Ovary (tissue), 9 donors: ENCODE measurements around the gene TMPO. TPM values are rescaled to one million over a fixed set of nuclear protein-coding genes. Genes with fewer than 3 reads are reported as not detected.

Source experiments
- DNase-seq, 5 donors: peaks; one replicate each; pipeline ENCODE4 v3.0.0-alpha.2; 2019 to 2020
- H3K27ac ChIP-seq, 2 donors: fragments of 200-600 bp; one replicate each; pipeline versions ENCODE4 v1.5.1 to v1.8.0; 2019 to 2022
- H3K27me3 ChIP-seq: fragments of 200-600 bp; one replicate; pipeline ENCODE4 v1.8.0; 2022
- H3K36me3 ChIP-seq: fragments of 200-600 bp; sonication (generic); one replicate; pipeline ENCODE4 v1.5.1; 2019
- H3K4me1 ChIP-seq: one replicate; pipeline ENCODE4 v1.8.1; 2013; ENCODE audit warnings: mild to moderate bottlenecking, moderate library complexity; ENCODE audit not compliant: insufficient read depth
- H3K4me3 ChIP-seq: fragments of 200-600 bp; sonication (generic); one replicate; pipeline ENCODE4 v1.5.1; 2017
- H3K9me3 ChIP-seq, 2 donors: fragments of 200-600 bp in 1 of 2; sonication (generic) in 1 of 2; one replicate each; pipeline versions ENCODE4 v1.5.1 to v1.8.1; 2013 to 2019; ENCODE audit warnings: mild to moderate bottlenecking in 1 of 2, moderate library complexity in 1 of 2
- EP300 ChIP-seq: sonication (generic); formaldehyde crosslinking; IDR thresholded peaks from one replicate; pipeline ENCODE4 v1.6.1; 2017; ENCODE audit warnings: antibody characterized with exemption
- POLR2A ChIP-seq: fragments of 450-650 bp; IDR thresholded peaks from one replicate; pipeline ENCODE4 v1.6.1; 2017; ENCODE audit warnings: antibody characterized with exemption, mild to moderate bottlenecking, moderate library complexity
- WGBS, 3 donors: extraction: QIAGEN DNeasy Blood & Tissue Kit in 1 of 3; methylation state at CpG; one replicate each; pipeline versions ENCODE4 v1.1.5 to v1.1.7; 2013 to 2017; 5-methylcytosine and 5-hydroxymethylcytosine counted together
- intact Hi-C, 4 donors: fragments of 100-400 bp; cut with DNase I; formaldehyde crosslinking; loops; one replicate each; pipeline versions ENCODE4 v1.11.0 to v1.15.1; 2022 to 2023
- polyA plus RNA-seq, 2 donors: library from polyadenylated mRNA; stranded (reverse); fragments of 200-250 nt in 1 of 2; fragments of 350-450 nt in 1 of 2; fragmentation: Illumina TruSeq in 1 of 2; extraction: RNeasy Lipid Tissue Mini Kit (QIAGEN cat#74804) in 1 of 2; gene quantifications; one replicate each; pipeline ENCODE4 v1.2.3, GENCODE V29; 2013 to 2014
- total RNA-seq, 7 donors: library from RNA; depleted of rRNA in 2 of 7; stranded (reverse); fragments of >200 nt in 2 of 7; fragmentation: NEBNext Ultra II Directional in 3 of 7; extraction: Animal tissue kit (Norgen Biotek cat#: 25700) in 3 of 7; gene quantifications; one replicate each; pipeline versions ENCODE4 v1.1.0 to v1.2.4, GENCODE V29; 2016 to 2023
- TF ChIP-seq, protein P1 (sequence below), 3 donors: fragments of 450-650 bp in 2 of 3; fragments of 200-600 bp in 1 of 3; IDR thresholded peaks; one replicate each; pipeline versions ENCODE4 v1.5.1 to v1.8.0; 2016 to 2022; ENCODE audit warnings: antibody characterized with exemption in 3 of 3, mild to moderate bottlenecking in 1 of 3
- donor health status: DM: no; HTN: no; CAD: no; lungs with moderate emphysema.
- donor health status: DM: no; HTN: no; CAD: no.
- donor health status: Bipolar disorder and iron deficiency.
- donor health status: DM: yes; HTN: yes; CAD: no.
- donor health status: DM: no; HTN: no; CAD: no.
- donor health status: DM: yes; HTN: yes; CAD: no.

Gene TMPO
- total and polyA plus RNA-seq, 9 donors, result 48.4 to 144 (median 116) TPM

DNA sequence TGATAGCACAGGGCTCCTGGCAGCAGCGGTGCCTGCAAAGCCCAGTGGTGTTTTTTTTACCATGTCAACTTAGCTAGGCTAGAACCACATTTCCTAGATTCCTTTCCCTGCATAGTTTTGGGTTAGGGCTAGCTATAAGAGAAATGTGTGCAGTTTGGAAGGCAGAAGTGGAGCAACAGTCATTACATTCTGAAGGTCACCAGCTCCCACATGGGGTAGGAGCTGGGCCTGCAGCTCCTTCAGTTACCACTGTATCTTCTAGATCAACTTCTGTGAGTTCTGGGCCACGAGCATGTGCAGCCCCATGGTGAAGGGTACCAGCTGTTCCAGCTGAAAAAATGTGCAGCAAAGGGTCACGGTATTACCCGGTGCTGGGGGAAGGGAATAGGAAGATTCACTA lies 75.8 kb downstream of the TMPO start:
- Histone ChIP-seq H3K4me3 (no peak overlapping the region), H3K27me3 (no peaks in the 10 kb centered on the region), H3K27ac (no peak overlapping the region), H3K4me1 (peaks cover 4% of the 10 kb centered on the region), H3K36me3 (no peaks in the 10 kb centered on the region), H3K9me3 (no peaks in the 10 kb centered on the region)
- no peak for TF ChIP-seq POLR2A
- no peak for TF ChIP-seq EP300
- TF ChIP-seq, protein P1, sequence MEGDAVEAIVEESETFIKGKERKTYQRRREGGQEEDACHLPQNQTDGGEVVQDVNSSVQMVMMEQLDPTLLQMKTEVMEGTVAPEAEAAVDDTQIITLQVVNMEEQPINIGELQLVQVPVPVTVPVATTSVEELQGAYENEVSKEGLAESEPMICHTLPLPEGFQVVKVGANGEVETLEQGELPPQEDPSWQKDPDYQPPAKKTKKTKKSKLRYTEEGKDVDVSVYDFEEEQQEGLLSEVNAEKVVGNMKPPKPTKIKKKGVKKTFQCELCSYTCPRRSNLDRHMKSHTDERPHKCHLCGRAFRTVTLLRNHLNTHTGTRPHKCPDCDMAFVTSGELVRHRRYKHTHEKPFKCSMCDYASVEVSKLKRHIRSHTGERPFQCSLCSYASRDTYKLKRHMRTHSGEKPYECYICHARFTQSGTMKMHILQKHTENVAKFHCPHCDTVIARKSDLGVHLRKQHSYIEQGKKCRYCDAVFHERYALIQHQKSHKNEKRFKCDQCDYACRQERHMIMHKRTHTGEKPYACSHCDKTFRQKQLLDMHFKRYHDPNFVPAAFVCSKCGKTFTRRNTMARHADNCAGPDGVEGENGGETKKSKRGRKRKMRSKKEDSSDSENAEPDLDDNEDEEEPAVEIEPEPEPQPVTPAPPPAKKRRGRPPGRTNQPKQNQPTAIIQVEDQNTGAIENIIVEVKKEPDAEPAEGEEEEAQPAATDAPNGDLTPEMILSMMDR (IDR thresholded peaks at IDR 0.05), result no peak
- intact Hi-C loops, result loop anchor here in 1 of 4 donors (10.0 kb wide), 1 partner anchor 54 kb away; the partner anchor contains the start of genes APAF1 and IKBIP
- 20 to 49% (median 21%) methylated on average over 4 of the region's 4 CpGs for WGBS, 3 donors
- DNase-seq, result no peak

DNA sequence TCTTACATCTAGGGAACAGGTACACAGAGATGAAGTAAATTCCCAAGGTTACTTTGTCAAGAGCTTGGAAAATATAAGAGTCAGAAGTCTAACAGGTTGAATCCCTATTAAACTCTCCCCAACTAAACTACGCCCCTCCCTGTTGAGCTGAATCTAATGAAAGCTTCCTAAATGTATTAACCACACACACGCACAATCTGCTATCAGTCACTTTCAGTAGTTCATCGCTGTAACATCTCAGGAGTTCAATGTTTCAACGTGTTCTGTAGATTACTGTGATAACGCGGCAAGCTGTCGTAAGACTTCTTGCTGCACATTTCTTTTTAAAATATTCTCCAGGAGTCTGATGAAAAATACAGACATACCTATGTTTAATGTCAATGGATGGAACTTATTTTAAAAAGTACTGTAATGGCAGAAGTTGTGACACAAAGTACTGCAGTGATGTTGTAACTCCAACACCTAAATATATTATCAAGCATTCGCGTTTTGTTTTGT lies 77.5 kb downstream of the TMPO start:
- Histone ChIP-seq H3K27me3 (no peaks in the 10 kb centered on the region), H3K27ac (peak overlapping the region in 1 of 2 donors; percentile 85), H3K4me3 (peak overlapping the region; percentile 91), H3K4me1 (peaks cover 7% of the 10 kb centered on the region), H3K36me3 (no peaks in the 10 kb centered on the region), H3K9me3 (no peaks in the 10 kb centered on the region)
- intact Hi-C loops, result loop anchor here in 1 of 4 donors (10.0 kb wide), 1 partner anchor 52 kb away; the partner anchor contains the start of genes APAF1 and IKBIP
- no peak for DNase-seq
- TF ChIP-seq, protein P1 (IDR thresholded peaks at IDR 0.05), result no peak
- no peak for TF ChIP-seq EP300
- 31 to 46% (median 42%) methylated on average over 9 of the region's 9 CpGs for WGBS, 3 donors

DNA sequence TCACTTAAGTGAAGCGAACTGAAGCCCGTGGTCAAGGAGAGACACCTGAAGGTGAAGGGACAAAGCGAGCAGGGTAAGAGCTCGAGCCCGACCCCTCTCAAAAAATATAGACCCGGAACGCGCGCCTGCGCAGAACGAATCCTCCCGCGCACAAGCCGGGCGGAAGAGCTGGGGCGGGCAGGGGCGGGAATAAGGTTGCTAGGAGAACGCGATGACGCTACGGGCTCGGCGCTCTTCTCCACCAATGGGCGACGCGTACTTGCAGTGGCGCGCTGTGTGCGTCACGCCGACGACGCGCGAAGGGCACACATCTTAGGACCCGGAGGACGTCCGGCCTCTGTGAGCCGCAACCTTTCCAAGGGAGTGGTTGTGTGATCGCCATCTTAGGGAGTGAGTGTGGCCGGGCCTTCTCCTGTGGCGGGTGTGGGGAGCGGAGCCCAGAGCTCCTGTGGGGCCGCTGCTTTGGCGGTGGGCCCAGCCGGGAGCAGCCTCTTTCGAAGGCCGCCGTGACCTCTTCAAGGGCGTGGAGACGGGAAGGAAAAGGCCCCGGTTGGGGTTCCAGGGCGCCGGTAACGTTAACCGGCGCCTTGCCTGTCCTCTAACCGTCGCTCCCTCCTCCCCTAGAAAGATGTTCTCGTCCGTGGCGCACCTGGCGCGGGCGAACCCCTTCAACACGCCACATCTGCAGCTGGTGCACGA lies 78.1 kb downstream of the TMPO start, which contains the start of gene SLC25A3:
SLC25A3 (plus strand) TSS at position 336 of the 699 bp plus-strand sequence; CDS start at position 629, 293 bp downstream.
- TF ChIP-seq EP300 (no peak), POLR2A (peak; percentile 92)
- TF ChIP-seq, protein P1 (IDR thresholded peaks at IDR 0.05), result peak in 1 of 3 donors; percentile 12
- intact Hi-C loops, result loop anchor here in 1 of 4 donors (10.0 kb wide), 1 partner anchor 51 kb away; the partner anchor contains the start of genes APAF1 and IKBIP
- Histone ChIP-seq H3K4me3 (peak within 1 kb of the TSS; percentile 91), H3K27ac (peak within 1 kb of the TSS; percentile 85 to 92), H3K27me3 (no peaks in the 10 kb centered on the region), H3K9me3 (no peaks in the 10 kb centered on the region), H3K36me3 (no peaks in the 10 kb centered on the region), H3K4me1 (peaks cover 7% of the 10 kb centered on the region)
- WGBS, 3 donors, result 0 to 1% (median 0%) methylated on average over 60 to 67 of the region's 67 CpGs
- peak; percentile 96 to 98 (median 97) for DNase-seq

DNA sequence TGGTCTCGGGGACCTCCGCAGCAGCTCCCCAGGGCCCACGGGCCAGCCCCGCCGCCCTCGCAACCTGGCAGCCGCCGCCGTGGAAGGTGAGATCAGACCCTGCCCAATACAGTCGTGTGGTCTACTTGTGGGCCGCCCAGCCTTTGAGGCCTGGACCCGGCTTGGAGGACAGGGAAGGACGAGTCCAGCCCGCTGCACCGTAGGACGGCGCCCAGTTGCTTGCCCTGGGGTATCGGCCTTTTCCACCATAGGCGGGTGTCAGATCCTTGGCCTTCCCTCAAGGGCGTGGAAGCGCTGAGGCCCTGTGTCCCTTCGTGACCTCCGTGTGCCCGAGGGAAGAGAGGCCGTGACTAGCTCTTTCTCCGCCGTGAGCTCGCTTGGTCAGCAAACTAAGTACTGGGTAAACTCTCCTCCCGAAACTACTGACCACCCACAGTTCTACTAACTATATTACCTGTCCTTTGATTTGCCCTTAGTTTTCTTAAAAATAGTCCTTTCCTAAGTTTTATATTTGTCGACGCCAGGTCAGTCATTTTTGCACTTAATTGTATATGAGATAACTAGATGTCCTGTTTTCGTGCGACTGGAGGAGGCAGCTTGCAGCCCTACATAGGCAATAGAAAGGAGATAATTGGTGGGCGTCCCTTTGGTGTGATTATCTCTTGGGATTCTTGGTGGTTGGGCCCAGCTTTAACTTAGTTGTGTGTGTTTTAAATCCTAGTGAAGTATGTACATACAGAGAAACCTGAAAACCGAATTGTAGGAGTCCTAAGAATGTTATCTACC lies 78.9 kb downstream of the TMPO start:
- peak overlapping the region; percentile 91 for H3K4me3 ChIP-seq
- 0 to 1% (median 1%) methylated on average over 33 to 35 of the region's 35 CpGs for WGBS, 3 donors
- H3K27me3 ChIP-seq, result no peaks in the 10 kb centered on the region
- DNase-seq, result no peak
- TF ChIP-seq POLR2A, result no peak
- TF ChIP-seq EP300, result no peak
- TF ChIP-seq, protein P1 (IDR thresholded peaks at IDR 0.05), result no peak
- H3K27ac ChIP-seq, result peak overlapping the region; percentile 85 to 92
- H3K4me1 ChIP-seq, result peaks cover 7% of the 10 kb centered on the region
- H3K36me3 ChIP-seq, result no peaks in the 10 kb centered on the region
- intact Hi-C loops, result loop anchor here in 1 of 4 donors (10.0 kb wide), 1 partner anchor 51 kb away; the partner anchor contains the start of genes APAF1 and IKBIP
- H3K9me3 ChIP-seq, result no peaks in the 10 kb centered on the region
